K562 (cell line): ENCODE measurements around the gene IFITM2. TPM values are rescaled to one million over a fixed set of nuclear protein-coding genes. Genes with fewer than 3 reads are reported as not detected.

Experiments
- ATF1 ChIP-seq, 2 experiments: fragments of 450-650 bp in 1 of 2; IDR thresholded peaks; 2 replicates each; pipeline ENCODE4 v1.6.1; 2016; ENCODE audit warnings: missing compliant biosample characterization in 1 of 2, missing genetic modification characterization in 1 of 2
- CHD2 ChIP-seq: IDR thresholded peaks from 2 replicates; pipeline ENCODE4 v1.6.1; 2011; ENCODE audit warnings: low read depth, low read length
- HDAC2 ChIP-seq: fragments of 450-650 bp; IDR thresholded peaks from 2 replicates; pipeline ENCODE4 v1.6.1; 2016; ENCODE audit warnings: mild to moderate bottlenecking
- L3MBTL2 ChIP-seq: fragments of 450-650 bp; IDR thresholded peaks from 2 replicates; pipeline ENCODE4 v1.6.1; 2016; ENCODE audit warnings: mild to moderate bottlenecking, moderate library complexity
- MTA3 ChIP-seq: fragments of 450-650 bp; formaldehyde crosslinking; IDR thresholded peaks from 2 replicates; pipeline ENCODE4 v1.6.1; 2017; ENCODE audit warnings: mild to moderate bottlenecking, borderline replicate concordance
- POLR2G ChIP-seq: fragments of 200-400 bp; formaldehyde crosslinking; IDR thresholded peaks from 2 replicates; pipeline ENCODE4 v1.6.1; 2017; ENCODE audit warnings: low read depth, mild to moderate bottlenecking, antibody characterized with exemption, low read length, moderate library complexity
- RBBP5 ChIP-seq: fragments of 200-600 bp; sonication (generic); IDR thresholded peaks from 2 replicates; pipeline ENCODE4 v1.6.1; 2012; ENCODE audit warnings: borderline replicate concordance, mild to moderate bottlenecking, low read length, control low read depth, inconsistent platforms; ENCODE audit not compliant: insufficient read depth, poor library complexity, severe bottlenecking
- RBFOX2 ChIP-seq: fragments of 200-400 bp; formaldehyde crosslinking; IDR thresholded peaks from 2 replicates; pipeline ENCODE4 v1.6.1; 2017; ENCODE audit warnings: low read depth, mild to moderate bottlenecking, low read length, moderate library complexity
- ZNF384 ChIP-seq: IDR thresholded peaks from 2 replicates; pipeline ENCODE4 v1.6.1; 2012; ENCODE audit warnings: low read depth, low read length, improper control_type of control experiment
- polyA plus RNA-seq, 8 experiments: library from polyadenylated mRNA; depleted of rRNA in 4 of 8; stranded (reverse) in 5 of 8; unstranded in 3 of 8; fragments of >200 nt; fragmentation: Nextera tagmentation in 2 of 8; fragmentation: Illumina TruSeq in 1 of 8; extraction: Ambion mirVana in 2 of 8; extraction: Trizol in 1 of 8; gene quantifications; 2 replicates each; pipeline versions ENCODE4 v1.2.1 to v1.2.3, GENCODE V29; 2011 to 2014; ENCODE audit warnings: inconsistent platforms in 1 of 8, missing spikeins in 1 of 8
- total RNA-seq, 7 experiments: library from RNA; depleted of rRNA in 6 of 7; stranded (reverse); fragments of >200 nt in 6 of 7; fragmentation: Illumina TruSeq in 2 of 7; extraction: Trizol in 2 of 7; gene quantifications; 2 replicates each; pipeline versions ENCODE4 v1.2.1 to v1.2.3, GENCODE V29; 2011 to 2021; ENCODE audit warnings: low replicate concordance in 1 of 7
- TF ChIP-seq, protein P1 (sequence below): fragments of 450-650 bp; IDR thresholded peaks from 2 replicates; pipeline ENCODE4 v1.6.1; 2017; ENCODE audit warnings: antibody characterized with exemption, mild to moderate bottlenecking
- TF ChIP-seq, protein P2 (sequence below), 2 experiments: IDR thresholded peaks; 2 replicates each; pipeline ENCODE4 v1.6.1; 2011; ENCODE audit warnings: borderline replicate concordance in 1 of 2, control low read depth in 1 of 2, low read depth in 1 of 2, low read length in 1 of 2, mild to moderate bottlenecking in 1 of 2, mixed read lengths in 1 of 2, moderate library complexity in 1 of 2; ENCODE audit not compliant: insufficient read depth in 1 of 2, insufficient read length in 1 of 2, poor library complexity in 1 of 2, severe bottlenecking in 1 of 2; ENCODE audit errors: extremely low read depth in 1 of 2
- TF ChIP-seq, protein P3 (sequence below), 2 experiments: IDR thresholded peaks; 2 replicates each; pipeline ENCODE4 v1.6.1; 2012; ENCODE audit warnings: improper control_type of control experiment in 2 of 2, low read depth in 2 of 2, low read length in 2 of 2, borderline replicate concordance in 1 of 2

The IFITM2 gene
- total and polyA plus RNA-seq, 9 of the 15 experiments (the other 6 are each of a cell fraction or from before 2014, with no cell fraction given), result 52.8 to 4,872 (median 356) TPM

DNA sequence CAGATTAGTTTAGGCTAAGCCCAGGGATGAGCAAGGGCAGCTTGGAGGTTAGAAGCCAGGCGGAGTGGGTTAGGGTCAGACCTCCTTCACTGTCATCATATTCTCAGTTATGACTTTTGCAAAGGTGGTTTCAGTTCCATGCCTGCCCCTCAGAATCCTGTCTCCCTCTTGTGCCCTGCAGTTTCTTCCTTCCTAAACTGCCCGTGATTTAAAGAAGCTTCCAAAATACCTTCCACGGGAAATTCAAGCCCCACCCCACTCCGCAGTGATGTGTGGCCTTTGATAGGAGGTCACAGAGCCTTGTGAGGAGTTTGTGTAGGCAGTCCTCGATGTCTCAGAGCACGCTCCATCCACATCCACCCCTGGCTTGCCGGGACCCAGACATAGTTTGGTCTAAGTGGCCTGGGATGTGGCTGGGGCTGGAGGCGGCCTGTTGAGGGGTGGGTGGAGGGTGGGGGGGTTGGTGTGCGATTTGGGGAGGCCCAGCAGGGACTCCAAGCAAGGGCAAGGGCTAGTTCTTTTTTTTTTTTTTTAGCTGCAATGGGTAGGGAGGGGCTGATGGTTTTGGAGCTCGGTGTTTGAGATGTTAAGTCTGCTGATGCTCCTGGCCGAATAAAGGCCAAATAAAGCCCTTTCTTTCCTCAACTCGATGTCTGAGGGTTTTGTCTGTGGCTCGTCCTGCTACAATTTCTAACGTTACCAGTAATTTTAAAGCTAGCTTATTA, 4.6 kb downstream of the IFITM2 start (continued):
- TF ChIP-seq, protein P1, sequence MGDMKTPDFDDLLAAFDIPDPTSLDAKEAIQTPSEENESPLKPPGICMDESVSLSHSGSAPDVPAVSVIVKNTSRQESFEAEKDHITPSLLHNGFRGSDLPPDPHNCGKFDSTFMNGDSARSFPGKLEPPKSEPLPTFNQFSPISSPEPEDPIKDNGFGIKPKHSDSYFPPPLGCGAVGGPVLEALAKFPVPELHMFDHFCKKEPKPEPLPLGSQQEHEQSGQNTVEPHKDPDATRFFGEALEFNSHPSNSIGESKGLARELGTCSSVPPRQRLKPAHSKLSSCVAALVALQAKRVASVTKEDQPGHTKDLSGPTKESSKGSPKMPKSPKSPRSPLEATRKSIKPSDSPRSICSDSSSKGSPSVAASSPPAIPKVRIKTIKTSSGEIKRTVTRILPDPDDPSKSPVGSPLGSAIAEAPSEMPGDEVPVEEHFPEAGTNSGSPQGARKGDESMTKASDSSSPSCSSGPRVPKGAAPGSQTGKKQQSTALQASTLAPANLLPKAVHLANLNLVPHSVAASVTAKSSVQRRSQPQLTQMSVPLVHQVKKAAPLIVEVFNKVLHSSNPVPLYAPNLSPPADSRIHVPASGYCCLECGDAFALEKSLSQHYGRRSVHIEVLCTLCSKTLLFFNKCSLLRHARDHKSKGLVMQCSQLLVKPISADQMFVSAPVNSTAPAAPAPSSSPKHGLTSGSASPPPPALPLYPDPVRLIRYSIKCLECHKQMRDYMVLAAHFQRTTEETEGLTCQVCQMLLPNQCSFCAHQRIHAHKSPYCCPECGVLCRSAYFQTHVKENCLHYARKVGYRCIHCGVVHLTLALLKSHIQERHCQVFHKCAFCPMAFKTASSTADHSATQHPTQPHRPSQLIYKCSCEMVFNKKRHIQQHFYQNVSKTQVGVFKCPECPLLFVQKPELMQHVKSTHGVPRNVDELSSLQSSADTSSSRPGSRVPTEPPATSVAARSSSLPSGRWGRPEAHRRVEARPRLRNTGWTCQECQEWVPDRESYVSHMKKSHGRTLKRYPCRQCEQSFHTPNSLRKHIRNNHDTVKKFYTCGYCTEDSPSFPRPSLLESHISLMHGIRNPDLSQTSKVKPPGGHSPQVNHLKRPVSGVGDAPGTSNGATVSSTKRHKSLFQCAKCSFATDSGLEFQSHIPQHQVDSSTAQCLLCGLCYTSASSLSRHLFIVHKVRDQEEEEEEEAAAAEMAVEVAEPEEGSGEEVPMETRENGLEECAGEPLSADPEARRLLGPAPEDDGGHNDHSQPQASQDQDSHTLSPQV, result peak; percentile 41; the same call in 1 of the 2 replicates
- TF ChIP-seq ZNF384 (peak; percentile 67), RBFOX2 (peak; percentile 35; the same call in 1 of the 2 replicates), RBBP5 (peak; percentile 27), MTA3 (0 out of 2 replicates have a peak, but pooled peaks have one; percentile 15), POLR2G (peak; percentile 28; the same call in 1 of the 2 replicates), CHD2 (no peak), L3MBTL2 (peak; percentile 73), HDAC2 (peak; percentile 46; the same call in 1 of the 2 replicates), ATF1 (CRISPR knock-in tag; IDR thresholded peaks at IDR 0.05) (no peak), ATF1 (tag; IDR thresholded peaks at IDR 0.05) (peak; percentile 28; the same call in 1 of the 2 replicates)
- TF ChIP-seq, protein P2, sequence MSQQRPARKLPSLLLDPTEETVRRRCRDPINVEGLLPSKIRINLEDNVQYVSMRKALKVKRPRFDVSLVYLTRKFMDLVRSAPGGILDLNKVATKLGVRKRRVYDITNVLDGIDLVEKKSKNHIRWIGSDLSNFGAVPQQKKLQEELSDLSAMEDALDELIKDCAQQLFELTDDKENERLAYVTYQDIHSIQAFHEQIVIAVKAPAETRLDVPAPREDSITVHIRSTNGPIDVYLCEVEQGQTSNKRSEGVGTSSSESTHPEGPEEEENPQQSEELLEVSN (IDR thresholded peaks at IDR 0.05; ENCODE audit: borderline replicate concordance in 1 of 2, extremely low read depth in 1 of 2, insufficient read depth in 1 of 2, insufficient read length in 1 of 2, low read depth in 1 of 2, low read length in 1 of 2, poor library complexity in 1 of 2, severe bottlenecking in 1 of 2), result peak in 1 of 2 experiments; percentile 44
- TF ChIP-seq, protein P3, sequence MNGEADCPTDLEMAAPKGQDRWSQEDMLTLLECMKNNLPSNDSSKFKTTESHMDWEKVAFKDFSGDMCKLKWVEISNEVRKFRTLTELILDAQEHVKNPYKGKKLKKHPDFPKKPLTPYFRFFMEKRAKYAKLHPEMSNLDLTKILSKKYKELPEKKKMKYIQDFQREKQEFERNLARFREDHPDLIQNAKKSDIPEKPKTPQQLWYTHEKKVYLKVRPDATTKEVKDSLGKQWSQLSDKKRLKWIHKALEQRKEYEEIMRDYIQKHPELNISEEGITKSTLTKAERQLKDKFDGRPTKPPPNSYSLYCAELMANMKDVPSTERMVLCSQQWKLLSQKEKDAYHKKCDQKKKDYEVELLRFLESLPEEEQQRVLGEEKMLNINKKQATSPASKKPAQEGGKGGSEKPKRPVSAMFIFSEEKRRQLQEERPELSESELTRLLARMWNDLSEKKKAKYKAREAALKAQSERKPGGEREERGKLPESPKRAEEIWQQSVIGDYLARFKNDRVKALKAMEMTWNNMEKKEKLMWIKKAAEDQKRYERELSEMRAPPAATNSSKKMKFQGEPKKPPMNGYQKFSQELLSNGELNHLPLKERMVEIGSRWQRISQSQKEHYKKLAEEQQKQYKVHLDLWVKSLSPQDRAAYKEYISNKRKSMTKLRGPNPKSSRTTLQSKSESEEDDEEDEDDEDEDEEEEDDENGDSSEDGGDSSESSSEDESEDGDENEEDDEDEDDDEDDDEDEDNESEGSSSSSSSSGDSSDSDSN (IDR thresholded peaks at IDR 0.05; ENCODE audit: borderline replicate concordance in 1 of 2, low read depth in 2 of 2, low read length in 2 of 2), result 0 out of 4 replicates have a peak, but pooled peaks of 1 of the 2 experiments have one; percentile 12
